Cardiac muscle cell (in vitro differentiated cells and primary cell): ENCODE results near the gene LNX2. TPM values are rescaled to one million over a fixed set of nuclear protein-coding genes. Genes with fewer than 3 reads are reported as not detected.

Experiments used
- DNase-seq, 2 donors: peaks; one replicate each; pipeline versions ENCODE4 v3.0.0 to v3.0.0-alpha.2; 2010 to 2017; ENCODE audit warnings: low read depth in 1 of 2, low spot score in 1 of 2
- H3K27ac ChIP-seq: fragments of 200-600 bp; sonication (generic); 2 replicates; pipeline ENCODE4 v1.5.1; 2016
- H3K27me3 ChIP-seq: fragments of 200-600 bp; sonication (generic); 2 replicates; pipeline ENCODE4 v1.6.0; 2016; ENCODE audit warnings: control low read depth
- H3K36me3 ChIP-seq: fragments of 200-600 bp; sonication (generic); 2 replicates; pipeline ENCODE4 v1.5.1; 2016; ENCODE audit warnings: control low read depth
- H3K4me1 ChIP-seq: fragments of 200-600 bp; sonication (generic); 2 replicates; pipeline ENCODE4 v1.8.1; 2017; ENCODE audit warnings: low read depth, mild to moderate bottlenecking, mixed run types
- H3K4me3 ChIP-seq: fragments of 200-600 bp; sonication (generic); 2 replicates; pipeline ENCODE4 v1.5.1; 2016; ENCODE audit warnings: mild to moderate bottlenecking
- H3K9me3 ChIP-seq: fragments of 200-600 bp; sonication (generic); 2 replicates; pipeline ENCODE4 v1.5.1; 2017; ENCODE audit warnings: low read depth, mild to moderate bottlenecking, control low read depth
- CTCF ChIP-seq: IDR thresholded peaks from 2 replicates; pipeline ENCODE4 v1.5.1; 2012; ENCODE audit warnings: low read depth, mild to moderate bottlenecking, low read length
- polyA plus RNA-seq: library from polyadenylated mRNA; unstranded; fragments of >200 nt; fragmentation: Nextera tagmentation; extraction: Ambion mirVana; gene quantifications from 2 replicates; pipeline ENCODE4 v1.2.1, GENCODE V29; 2016
- total RNA-seq: library from RNA; depleted of rRNA; stranded (reverse); fragments of >200 nt; gene quantifications from 2 replicates; pipeline ENCODE4 v1.2.3, GENCODE V29; 2016

The LNX2 gene
- total and polyA plus RNA-seq, 2 experiments from 2014 or later, result 7.1 to 11.6 TPM

GRCh38 chr13:27497563-27498230 lies 122.6 kb downstream of the LNX2 start:
- Histone ChIP-seq H3K36me3 (no peaks in the 10 kb centered on the region), H3K27me3 (no peaks in the 10 kb centered on the region), H3K4me3 (no peak overlapping the region), H3K4me1 (peaks cover 11% of the 10 kb centered on the region), H3K9me3 (no peaks in the 10 kb centered on the region), H3K27ac (no peak overlapping the region)
- no peak for TF ChIP-seq CTCF
- DNase-seq, result no peak

GRCh38 chr13:27496536-27497273 lies 123.6 kb downstream of the LNX2 start:
- Histone ChIP-seq H3K4me3 (no peak overlapping the region), H3K27me3 (no peaks in the 10 kb centered on the region), H3K9me3 (no peaks in the 10 kb centered on the region), H3K27ac (no peak overlapping the region), H3K4me1 (peaks cover 11% of the 10 kb centered on the region), H3K36me3 (no peaks in the 10 kb centered on the region)
- no peak for DNase-seq
- no peak for TF ChIP-seq CTCF

GRCh38 chr13:27496006-27496405 lies 124.3 kb downstream of the LNX2 start:
- Histone ChIP-seq H3K27ac (no peak overlapping the region), H3K4me1 (peaks cover 4% of the 10 kb centered on the region), H3K4me3 (no peak overlapping the region), H3K9me3 (no peaks in the 10 kb centered on the region), H3K27me3 (no peaks in the 10 kb centered on the region), H3K36me3 (no peaks in the 10 kb centered on the region)
- no peak for TF ChIP-seq CTCF
- no peak for DNase-seq

Other genes with a start within 250 kb of the LNX2 start
- 56.9 and 101 TPM in 2 replicates for gene GTF3A, start 195.9 kb downstream of the LNX2 start, total RNA-seq
- gene GTF3A, start 195.9 kb downstream of the LNX2 start, polyA plus RNA-seq, result 108 and 140 TPM in 2 replicates
- gene MTIF3, start 170.0 kb downstream of the LNX2 start, total RNA-seq, result 49.4 and 55.5 TPM in 2 replicates
- gene MTIF3, start 170.0 kb downstream of the LNX2 start, polyA plus RNA-seq, result 66.2 and 72.8 TPM in 2 replicates
- gene POLR1D, start 1.4 kb upstream of the LNX2 start, total RNA-seq, result 106 and 116 TPM in 2 replicates
- gene POLR1D, start 1.4 kb upstream of the LNX2 start, polyA plus RNA-seq, result 101 and 114 TPM in 2 replicates
- gene GSX1, start 172.0 kb upstream of the LNX2 start, total RNA-seq, result not detected in 2 replicates
- not detected in 2 replicates for gene GSX1, start 172.0 kb upstream of the LNX2 start, polyA plus RNA-seq